Measurements from ENCODE around the gene CYSTM1.
A peak's percentile ranks its signal among the peaks of the same experiment; 100 is the strongest.

Gene CYSTM1

GRCh38 chr5:140174465-140175366 lies at the start of gene CYSTM1:
CYSTM1 (plus strand) TSS chr5:140175188; CDS start chr5:140194466, 19,278 bp downstream.
- peak; percentile 65 for DNase-seq

- no peak for DNase-seq
Measured at GRCh38 chr5:140125637-140126036, 49.4 kb upstream of the CYSTM1 start, which contains the start of gene IGIP. IGIP (plus strand) TSS chr5:140125937; CDS start chr5:140128477, 2,540 bp downstream.

- no peak for DNase-seq
Measured at GRCh38 chr5:140126315-140127012, 48.5 kb upstream of the CYSTM1 start.

- DNase-seq = no peak
Measured at GRCh38 chr5:140128376-140128775, 46.6 kb upstream of the CYSTM1 start.

- DNase-seq = no peak
Measured at GRCh38 chr5:140130949-140131733, 43.8 kb upstream of the CYSTM1 start.

- DNase-seq = peak; percentile 61
Measured at GRCh38 chr5:140131967-140132409, 43.0 kb upstream of the CYSTM1 start.

GRCh38 chr5:140133514-140134167 lies 41.3 kb upstream of the CYSTM1 start:
- DNase-seq = no peak

GRCh38 chr5:140134277-140134935 lies 40.6 kb upstream of the CYSTM1 start:
- DNase-seq = no peak

GRCh38 chr5:140135127-140135526 lies 39.9 kb upstream of the CYSTM1 start:
- DNase-seq = no peak

GRCh38 chr5:140136624-140137023 lies 38.4 kb upstream of the CYSTM1 start:
- no peak for DNase-seq

GRCh38 chr5:140140435-140140834 lies 34.6 kb upstream of the CYSTM1 start:
- no peak for DNase-seq

GRCh38 chr5:140141241-140141640 lies 33.7 kb upstream of the CYSTM1 start:
- no peak for DNase-seq

- no peak for DNase-seq
Measured at GRCh38 chr5:140142246-140142645, 32.7 kb upstream of the CYSTM1 start.

GRCh38 chr5:140142856-140143255 lies 32.1 kb upstream of the CYSTM1 start:
- no peak for DNase-seq

GRCh38 chr5:140143521-140144258 lies 31.3 kb upstream of the CYSTM1 start:
- DNase-seq = no peak

- no peak for DNase-seq
Measured at GRCh38 chr5:140145256-140145655, 29.7 kb upstream of the CYSTM1 start.

GRCh38 chr5:140145818-140146522 lies 29.0 kb upstream of the CYSTM1 start:
- no peak for DNase-seq

- DNase-seq = no peak
Measured at GRCh38 chr5:140146523-140146842, 28.5 kb upstream of the CYSTM1 start.

GRCh38 chr5:140147460-140147859 lies 27.5 kb upstream of the CYSTM1 start:
- DNase-seq = no peak

GRCh38 chr5:140148508-140148907 lies 26.5 kb upstream of the CYSTM1 start:
- no peak for DNase-seq

GRCh38 chr5:140150201-140150600 lies 24.8 kb upstream of the CYSTM1 start:
- DNase-seq = no peak

Data from NCI-H2029 treated with DMSO at 0.1 percent for 48 hours (cell line).